ENCODE results near the gene ZNF862. TPM values are rescaled to one million over a fixed set of nuclear protein-coding genes. Genes with fewer than 3 reads are reported as not detected.
"Not testable (repeated sequence)": the region's sequence is repeated elsewhere in the genome, so short reads cannot be mapped to it uniquely, and the experiment has no call there.

Gene ZNF862
- total RNA-seq, 1 donor from 2014 or later: 15.9 TPM

DNA sequence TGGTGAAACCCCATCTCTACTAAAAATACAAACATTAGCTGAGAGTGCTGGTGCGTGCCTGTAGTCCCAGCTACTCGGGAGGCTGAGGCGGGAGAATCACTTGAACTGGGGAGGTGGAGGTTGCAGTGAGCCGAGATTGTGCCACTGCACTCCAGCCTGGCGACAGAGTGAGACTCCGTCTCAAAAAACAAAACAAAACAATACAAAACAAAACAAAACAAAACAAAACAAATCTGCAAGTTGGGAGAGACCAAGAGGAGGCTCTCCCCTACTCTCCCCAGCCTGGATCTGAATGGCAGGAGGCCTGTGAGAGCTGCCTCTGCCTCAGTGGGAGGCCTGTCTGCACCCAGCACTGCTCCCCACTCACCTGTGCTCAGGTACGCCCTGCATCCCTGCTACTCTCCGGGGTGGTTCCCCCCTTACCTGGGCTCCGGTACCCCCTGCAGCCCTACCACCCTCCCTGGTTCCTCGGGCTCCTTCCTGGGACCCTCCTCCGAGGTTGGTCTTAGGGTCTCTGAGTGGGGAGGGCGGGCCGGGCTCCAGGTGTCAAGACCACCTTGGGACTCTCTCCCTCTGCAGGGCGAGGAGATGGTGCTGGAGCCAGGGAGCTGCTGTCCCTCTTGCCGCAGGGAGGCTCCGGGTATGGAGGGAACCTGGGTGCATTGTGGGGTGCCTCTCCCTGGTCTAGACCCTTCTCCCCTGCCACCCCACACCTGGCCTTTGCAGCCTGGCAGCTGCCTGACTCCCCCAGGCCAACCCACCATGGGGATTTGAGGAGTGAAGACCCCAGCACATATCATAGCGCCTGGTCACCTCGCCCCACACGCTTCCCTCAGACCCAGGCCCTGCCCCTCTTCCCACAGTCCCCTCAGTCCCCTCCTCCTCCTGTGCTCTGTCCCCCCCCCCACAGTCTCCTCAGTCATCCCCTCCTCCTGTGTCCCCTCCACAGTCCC, 9.5 kb upstream of the ZNF862 start:
- TF ChIP-seq, protein P1, sequence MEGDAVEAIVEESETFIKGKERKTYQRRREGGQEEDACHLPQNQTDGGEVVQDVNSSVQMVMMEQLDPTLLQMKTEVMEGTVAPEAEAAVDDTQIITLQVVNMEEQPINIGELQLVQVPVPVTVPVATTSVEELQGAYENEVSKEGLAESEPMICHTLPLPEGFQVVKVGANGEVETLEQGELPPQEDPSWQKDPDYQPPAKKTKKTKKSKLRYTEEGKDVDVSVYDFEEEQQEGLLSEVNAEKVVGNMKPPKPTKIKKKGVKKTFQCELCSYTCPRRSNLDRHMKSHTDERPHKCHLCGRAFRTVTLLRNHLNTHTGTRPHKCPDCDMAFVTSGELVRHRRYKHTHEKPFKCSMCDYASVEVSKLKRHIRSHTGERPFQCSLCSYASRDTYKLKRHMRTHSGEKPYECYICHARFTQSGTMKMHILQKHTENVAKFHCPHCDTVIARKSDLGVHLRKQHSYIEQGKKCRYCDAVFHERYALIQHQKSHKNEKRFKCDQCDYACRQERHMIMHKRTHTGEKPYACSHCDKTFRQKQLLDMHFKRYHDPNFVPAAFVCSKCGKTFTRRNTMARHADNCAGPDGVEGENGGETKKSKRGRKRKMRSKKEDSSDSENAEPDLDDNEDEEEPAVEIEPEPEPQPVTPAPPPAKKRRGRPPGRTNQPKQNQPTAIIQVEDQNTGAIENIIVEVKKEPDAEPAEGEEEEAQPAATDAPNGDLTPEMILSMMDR (IDR thresholded peaks at IDR 0.05): no peak
- Mint-ChIP-seq H3K4me1 (ENCODE audit: low read depth) (no peaks in the 10 kb centered on the region), H3K36me3 (ENCODE audit: low read depth) (no peaks in the 10 kb centered on the region), H3K27ac (ENCODE audit: unreplicated experiment) (no peak overlapping the region), H3K27me3 (ENCODE audit: low read depth) (peaks cover 20% of the 10 kb centered on the region), H3K4me3 (ENCODE audit: unreplicated experiment) (no peak overlapping the region), H3K9me3 (ENCODE audit: low read depth) (no peaks in the 10 kb centered on the region)
- DNase-seq (ENCODE audit: low spot score): peak; percentile 87

GRCh38 chr7:149830527-149830926, 7.6 kb upstream of the ZNF862 start:
- not testable (repeated sequence) for H3K4me3 Mint-ChIP-seq (ENCODE audit: unreplicated experiment); H3K4me1 Mint-ChIP-seq (ENCODE audit: low read depth); H3K27ac Mint-ChIP-seq (ENCODE audit: unreplicated experiment); H3K9me3 Mint-ChIP-seq (ENCODE audit: low read depth); H3K36me3 Mint-ChIP-seq (ENCODE audit: low read depth)
- DNase-seq (ENCODE audit: low spot score): peak; percentile 28
- peaks cover 31% of the 10 kb centered on the region for H3K27me3 Mint-ChIP-seq (ENCODE audit: low read depth)

DNA sequence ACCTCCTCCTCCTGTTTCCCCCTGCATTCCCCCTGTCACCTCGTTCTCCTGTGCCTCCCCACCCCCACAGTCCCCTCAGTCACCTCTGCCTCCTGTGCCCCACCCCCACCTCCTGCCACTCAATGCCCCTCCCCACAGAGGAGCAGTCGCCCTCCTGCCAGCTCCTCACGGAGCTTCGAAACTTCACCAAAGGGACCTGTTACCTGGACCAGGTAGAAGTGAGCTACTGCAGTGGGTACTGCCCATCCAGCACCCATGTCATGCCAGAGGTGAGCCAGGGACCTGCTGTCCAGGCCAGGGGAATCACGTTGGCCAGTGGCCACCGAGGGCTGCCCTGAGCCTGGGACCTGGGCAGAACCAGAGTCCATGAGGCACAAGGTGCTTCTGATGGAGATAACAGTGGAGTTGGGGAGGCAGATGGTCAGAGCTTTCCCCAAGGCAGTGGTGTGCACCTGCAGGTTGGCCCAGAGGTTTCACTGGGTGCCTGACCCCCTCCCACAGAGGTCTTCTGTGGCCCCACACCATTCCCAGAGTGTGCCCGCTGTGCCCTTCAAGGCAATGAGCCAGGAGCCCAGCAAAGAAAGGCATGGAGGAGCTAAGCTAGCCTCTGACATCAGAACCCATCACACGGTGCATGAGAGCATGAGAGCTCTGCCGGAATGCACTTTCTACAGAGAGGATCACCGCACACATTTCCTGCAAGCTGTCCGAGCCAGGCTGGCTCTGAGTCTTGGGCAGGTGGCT, 7.0 kb upstream of the ZNF862 start:
- Mint-ChIP-seq H3K4me1 (ENCODE audit: low read depth) (no peaks in the 10 kb centered on the region), H3K4me3 (ENCODE audit: unreplicated experiment) (no peak overlapping the region), H3K27me3 (ENCODE audit: low read depth) (peaks cover 31% of the 10 kb centered on the region), H3K9me3 (ENCODE audit: low read depth) (no peaks in the 10 kb centered on the region), H3K27ac (ENCODE audit: unreplicated experiment) (no peak overlapping the region), H3K36me3 (ENCODE audit: low read depth) (no peaks in the 10 kb centered on the region)
- DNase-seq (ENCODE audit: low spot score): peak; percentile 60
- TF ChIP-seq, protein P1 (IDR thresholded peaks at IDR 0.05): no peak

- Mint-ChIP-seq H3K27ac (ENCODE audit: unreplicated experiment) (no peak overlapping the region), H3K4me3 (ENCODE audit: unreplicated experiment) (no peak overlapping the region)
These were observed 6.4 kb upstream of the ZNF862 start for GRCh38 chr7:149831741-149832219.

GRCh38 chr7:149832332-149833041, 5.7 kb upstream of the ZNF862 start:
- no peaks in the 10 kb centered on the region for H3K36me3 Mint-ChIP-seq (ENCODE audit: low read depth)
- H3K9me3 Mint-ChIP-seq (ENCODE audit: low read depth): no peaks in the 10 kb centered on the region
- DNase-seq (ENCODE audit: low spot score): peak; percentile 89
- no peaks in the 10 kb centered on the region for H3K4me1 Mint-ChIP-seq (ENCODE audit: low read depth)
- no peak overlapping the region for H3K27ac Mint-ChIP-seq (ENCODE audit: unreplicated experiment)
- peaks cover 31% of the 10 kb centered on the region for H3K27me3 Mint-ChIP-seq (ENCODE audit: low read depth)
- H3K4me3 Mint-ChIP-seq (ENCODE audit: unreplicated experiment): no peak overlapping the region
- TF ChIP-seq, protein P1 (IDR thresholded peaks at IDR 0.05): no peak

More at GRCh38 chr7:149831741-149832219, 6.4 kb upstream of the ZNF862 start:
- TF ChIP-seq, protein P1 (IDR thresholded peaks at IDR 0.05): no peak
- Mint-ChIP-seq H3K4me1 (ENCODE audit: low read depth) (no peaks in the 10 kb centered on the region), H3K9me3 (ENCODE audit: low read depth) (no peaks in the 10 kb centered on the region), H3K36me3 (ENCODE audit: low read depth) (no peaks in the 10 kb centered on the region), H3K27me3 (ENCODE audit: low read depth) (peaks cover 31% of the 10 kb centered on the region)
- DNase-seq (ENCODE audit: low spot score): peak; percentile 86
